Ishikawa (cell line): ENCODE results near the gene ACTR3.

ENCODE experiments used
- MAX ChIP-seq: IDR thresholded peaks from 2 replicates; pipeline ENCODE4 v1.6.1; 2012
- RAD21 ChIP-seq: IDR thresholded peaks from 2 replicates; pipeline ENCODE4 v1.6.1; 2012; ENCODE audit warnings: low read depth
- REST ChIP-seq: IDR thresholded peaks from 2 replicates; pipeline ENCODE4 v1.6.1; 2012; ENCODE audit warnings: low read depth, mild to moderate bottlenecking

- TF ChIP-seq MAX = no peak
- no peak for TF ChIP-seq RAD21
- no peak for TF ChIP-seq REST
Observed at GRCh38 chr2:113967272-113967671, 77.4 kb downstream of the ACTR3 start.
